Peyer's patch (tissue), 4 donors: ENCODE measurements around the gene PC.

Experiments used
- CTCF ChIP-seq, 6 experiments: fragments of 450-650 bp in 4 of 6; fragments of 200-600 bp in 2 of 6; sonication (generic) in 1 of 6; IDR thresholded peaks; one replicate each; pipeline ENCODE4 v1.5.1; 2017 to 2019; ENCODE audit warnings: antibody characterized with exemption in 6 of 6, mild to moderate bottlenecking in 3 of 6, moderate library complexity in 1 of 6
- POLR2A ChIP-seq, 2 donors: fragments of 450-650 bp; IDR thresholded peaks; one replicate each; pipeline ENCODE4 v1.5.1; 2017; ENCODE audit warnings: antibody characterized with exemption in 2 of 2, mild to moderate bottlenecking in 2 of 2, moderate library complexity in 2 of 2

- TF ChIP-seq CTCF (IDR thresholded peaks at IDR 0.05) (no peak), POLR2A (IDR thresholded peaks at IDR 0.05) (no peak)
These were observed 79.7 kb downstream of the PC start for GRCh38 chr11:66878474-66878873.
